ENCODE results near the gene USP24. TPM values are rescaled to one million over a fixed set of nuclear protein-coding genes. Genes with fewer than 3 reads are reported as not detected.

Gene USP24
- total RNA-seq, 4 donors from 2014 or later: 14.9 to 66.1 (median 44.1) TPM

GRCh38 chr1:55198044-55198443 is 17.1 kb downstream of the USP24 start:
- Histone ChIP-seq H3K36me3 (no peaks in the 10 kb centered on the region), H3K4me3 (no peak overlapping the region), H3K27me3 (no peaks in the 10 kb centered on the region), H3K27ac (no peak overlapping the region), H3K4me1 (peaks cover 0 to 9% of the 10 kb centered on the region in 2 donors), H3K9me3 (no peaks in the 10 kb centered on the region)
- DNase-seq: no peak
- intact Hi-C loops (cut with DNase I; ENCODE audit: low total_unique reads): no loop called here
- TF ChIP-seq POLR2A (IDR thresholded peaks at IDR 0.05) (no peak), CTCF (IDR thresholded peaks at IDR 0.05) (no peak)

GRCh38 chr1:55197099-55197498 is 18.1 kb downstream of the USP24 start:
- no peak for DNase-seq
- peaks cover 0 to 9% of the 10 kb centered on the region in 2 donors for H3K4me1 ChIP-seq
- TF ChIP-seq POLR2A (IDR thresholded peaks at IDR 0.05): no peak
- no peak for TF ChIP-seq CTCF (IDR thresholded peaks at IDR 0.05)
- H3K9me3 ChIP-seq: no peaks in the 10 kb centered on the region
- peak overlapping the region in 1 of 2 donors; percentile 51 for H3K27ac ChIP-seq
- no peak overlapping the region for H3K4me3 ChIP-seq
- intact Hi-C loops (cut with DNase I; ENCODE audit: low total_unique reads): no loop called here
- no peaks in the 10 kb centered on the region for H3K36me3 ChIP-seq
- no peaks in the 10 kb centered on the region for H3K27me3 ChIP-seq

GRCh38 chr1:55196433-55197035 is 18.6 kb downstream of the USP24 start:
- DNase-seq: no peak
- H3K27me3 ChIP-seq: no peaks in the 10 kb centered on the region
- H3K27ac ChIP-seq: peak overlapping the region in 1 of 2 donors; percentile 51
- H3K36me3 ChIP-seq: no peaks in the 10 kb centered on the region
- H3K9me3 ChIP-seq: no peaks in the 10 kb centered on the region
- peaks cover 0 to 9% of the 10 kb centered on the region in 2 donors for H3K4me1 ChIP-seq
- TF ChIP-seq POLR2A (IDR thresholded peaks at IDR 0.05) (no peak), CTCF (IDR thresholded peaks at IDR 0.05) (no peak)
- intact Hi-C loops (cut with DNase I; ENCODE audit: low total_unique reads): no loop called here
- H3K4me3 ChIP-seq: no peak overlapping the region

- intact Hi-C loops (cut with DNase I; ENCODE audit: low total_unique reads): no loop called here
- Histone ChIP-seq H3K9me3 (no peaks in the 10 kb centered on the region), H3K36me3 (no peaks in the 10 kb centered on the region), H3K27me3 (no peaks in the 10 kb centered on the region), H3K27ac (no peak overlapping the region), H3K4me1 (peaks cover 0 to 4% of the 10 kb centered on the region in 2 donors), H3K4me3 (no peak overlapping the region)
- no peak for DNase-seq
- TF ChIP-seq CTCF (IDR thresholded peaks at IDR 0.05): no peak
- no peak for TF ChIP-seq POLR2A (IDR thresholded peaks at IDR 0.05)
These were observed 19.5 kb downstream of the USP24 start for GRCh38 chr1:55195521-55196233.

- intact Hi-C loops (cut with DNase I; ENCODE audit: low total_unique reads): no loop called here
- no peaks in the 10 kb centered on the region for H3K36me3 ChIP-seq
- H3K4me3 ChIP-seq: no peak overlapping the region
- DNase-seq: no peak
- H3K4me1 ChIP-seq: peaks cover 0 to 4% of the 10 kb centered on the region in 2 donors
- H3K9me3 ChIP-seq: no peaks in the 10 kb centered on the region
- H3K27me3 ChIP-seq: no peaks in the 10 kb centered on the region
- no peak for TF ChIP-seq CTCF (IDR thresholded peaks at IDR 0.05)
- TF ChIP-seq POLR2A (IDR thresholded peaks at IDR 0.05): no peak
- H3K27ac ChIP-seq: no peak overlapping the region
These were observed 20.3 kb downstream of the USP24 start for GRCh38 chr1:55194851-55195250.

Measured in uterus (tissue), 4 donors.